H9 (cell line): Measurements from ENCODE around the gene LMF1. TPM values are rescaled to one million over a fixed set of nuclear protein-coding genes. Genes with fewer than 3 reads are reported as not detected.
"Not testable (repeated sequence)": the region's sequence is repeated elsewhere in the genome, so short reads cannot be mapped to it uniquely, and the experiment has no call there.

Experiments used
- DNase-seq: peaks from one replicate; pipeline ENCODE4 v3.0.0-alpha.2; 2017
- H2AFZ ChIP-seq: one replicate; pipeline ENCODE4 v1.6.1; 2013; ENCODE audit warnings: mild to moderate bottlenecking, low read length, control low read depth, moderate library complexity
- H2AK5ac ChIP-seq: 2 replicates; pipeline ENCODE4 v1.6.1; 2013; ENCODE audit warnings: low read length, control low read depth, mixed read lengths; ENCODE audit not compliant: insufficient read length
- H2BK120ac ChIP-seq: one replicate; pipeline ENCODE4 v1.6.1; 2013; ENCODE audit warnings: low read depth, mild to moderate bottlenecking, low read length, control low read depth, inconsistent platforms; ENCODE audit not compliant: poor library complexity, severe bottlenecking
- H2BK12ac ChIP-seq: 2 replicates; pipeline ENCODE4 v1.6.1; 2013; ENCODE audit warnings: low read length, control low read depth, mixed read lengths, low read depth; ENCODE audit not compliant: insufficient read length
- H2BK15ac ChIP-seq: 2 replicates; pipeline ENCODE4 v1.6.1; 2013; ENCODE audit warnings: low read depth, low read length, control low read depth
- H2BK20ac ChIP-seq: one replicate; pipeline ENCODE4 v1.6.1; 2013; ENCODE audit warnings: low read depth, mild to moderate bottlenecking, low read length, control low read depth, inconsistent platforms; ENCODE audit not compliant: poor library complexity, severe bottlenecking
- H2BK5ac ChIP-seq: 2 replicates; pipeline ENCODE4 v1.6.1; 2013; ENCODE audit warnings: low read length, control low read depth, mixed read lengths; ENCODE audit not compliant: insufficient read length
- H3K14ac ChIP-seq: 2 replicates; pipeline ENCODE4 v1.6.1; 2013; ENCODE audit warnings: low read length, control low read depth; ENCODE audit not compliant: insufficient read depth
- H3K18ac ChIP-seq: 2 replicates; pipeline ENCODE4 v1.6.1; 2013; ENCODE audit warnings: low read depth, mild to moderate bottlenecking, mixed read lengths, low read length, control low read depth; ENCODE audit not compliant: insufficient read length
- H3K23ac ChIP-seq: 2 replicates; pipeline ENCODE4 v1.6.1; 2013; ENCODE audit warnings: low read length, control low read depth, mixed read lengths, low read depth; ENCODE audit not compliant: insufficient read length
- H3K23me2 ChIP-seq: 2 replicates; pipeline ENCODE4 v1.6.1; 2013; ENCODE audit warnings: low read depth, mild to moderate bottlenecking, mixed read lengths, low read length, control low read depth; ENCODE audit not compliant: insufficient read length, poor library complexity, severe bottlenecking
- H3K27ac ChIP-seq: 2 replicates; pipeline ENCODE4 v1.5.1; 2013; ENCODE audit warnings: low read length, control low read depth, mixed read lengths, low read depth; ENCODE audit not compliant: insufficient read length
- H3K27me3 ChIP-seq: 2 replicates; pipeline ENCODE4 v1.6.1; 2013; ENCODE audit warnings: low read length, control low read depth, inconsistent platforms; ENCODE audit not compliant: insufficient read depth
- H3K4ac ChIP-seq: 2 replicates; pipeline ENCODE4 v1.6.1; 2013; ENCODE audit warnings: low read depth, mild to moderate bottlenecking, control low read depth, inconsistent platforms, low read length, moderate library complexity
- H3K4me1 ChIP-seq: 2 replicates; pipeline ENCODE4 v1.6.1; 2013; ENCODE audit warnings: low read length, control low read depth, inconsistent platforms; ENCODE audit not compliant: insufficient read depth
- H3K4me2 ChIP-seq: 2 replicates; pipeline ENCODE4 v1.6.1; 2013; ENCODE audit warnings: low read length, control low read depth, mixed read lengths; ENCODE audit not compliant: insufficient read length, insufficient read depth
- H3K56ac ChIP-seq: 2 replicates; pipeline ENCODE4 v1.6.1; 2013; ENCODE audit warnings: low read depth, mild to moderate bottlenecking, mixed read lengths, low read length, control low read depth; ENCODE audit not compliant: insufficient read length
- H3K79me1 ChIP-seq: 2 replicates; pipeline ENCODE4 v1.6.1; 2013; ENCODE audit warnings: low read depth, mild to moderate bottlenecking, moderate library complexity, low read length, control low read depth, inconsistent platforms; ENCODE audit not compliant: insufficient read depth, poor library complexity, severe bottlenecking
- H3K79me2 ChIP-seq: 2 replicates; pipeline ENCODE4 v1.6.1; 2013; ENCODE audit warnings: low read length, control low read depth, inconsistent platforms; ENCODE audit not compliant: insufficient read depth
- H3K9ac ChIP-seq: 2 replicates; pipeline ENCODE4 v1.6.1; 2013; ENCODE audit warnings: low read length, control low read depth, mixed read lengths; ENCODE audit not compliant: insufficient read length; ENCODE audit errors: extremely low read depth
- H3K9me3 ChIP-seq: one replicate; pipeline ENCODE4 v1.6.1; 2013; ENCODE audit warnings: low read depth, low read length, inconsistent platforms; ENCODE audit not compliant: control insufficient read depth
- H3T11ph ChIP-seq: one replicate; pipeline ENCODE4 v1.6.1; 2013; ENCODE audit warnings: mild to moderate bottlenecking, low read length, control low read depth, inconsistent platforms
- H4K20me1 ChIP-seq: one replicate; pipeline ENCODE4 v1.6.1; 2013; ENCODE audit not compliant: control insufficient read depth, insufficient read length, insufficient read depth
- H4K5ac ChIP-seq: 2 replicates; pipeline ENCODE4 v1.6.1; 2013; ENCODE audit warnings: low read depth, mild to moderate bottlenecking, mixed read lengths, low read length, control low read depth; ENCODE audit not compliant: insufficient read length
- H4K8ac ChIP-seq: replicated peaks from 2 replicates; pipeline ENCODE4 v1.6.1; 2013; ENCODE audit warnings: low read length, control low read depth, mixed read lengths, low read depth; ENCODE audit not compliant: insufficient read length
- H4K91ac ChIP-seq: 2 replicates; pipeline ENCODE4 v1.6.1; 2013; ENCODE audit warnings: low read depth, mild to moderate bottlenecking, moderate library complexity, mixed read lengths, low read length, control low read depth; ENCODE audit not compliant: insufficient read length
- H3K27ac Mint-ChIP-seq, 3 experiments: 2 replicates in 2 of 3; 3 replicates in 1 of 3; pipeline ENCODE4 v1.8.0; 2020 to 2021; ENCODE audit warnings: mixed read lengths in 3 of 3, mild to moderate bottlenecking in 1 of 3, moderate library complexity in 1 of 3
- H3K27me3 Mint-ChIP-seq: 2 replicates; pipeline ENCODE4 v1.8.0; 2021; ENCODE audit warnings: low read depth, mild to moderate bottlenecking, moderate library complexity, mixed read lengths
- H3K36me3 Mint-ChIP-seq, 3 experiments: 2 replicates in 2 of 3; 3 replicates in 1 of 3; pipeline ENCODE4 v1.8.0; 2020 to 2021; ENCODE audit warnings: low read depth in 3 of 3, mixed read lengths in 3 of 3; ENCODE audit not compliant: insufficient read depth in 1 of 3
- H3K4me1 Mint-ChIP-seq, 2 experiments: 2 replicates each; pipeline ENCODE4 v1.8.0; 2020; ENCODE audit warnings: mixed read lengths in 2 of 2
- H3K4me3 Mint-ChIP-seq, 2 experiments: 2 replicates in 1 of 2; 3 replicates in 1 of 2; pipeline ENCODE4 v1.8.0; 2020 to 2021; ENCODE audit warnings: mild to moderate bottlenecking in 2 of 2, mixed read lengths in 2 of 2, moderate library complexity in 1 of 2
- H3K9me3 Mint-ChIP-seq, 2 experiments: 2 replicates in 1 of 2; 3 replicates in 1 of 2; pipeline ENCODE4 v1.8.0; 2020; ENCODE audit warnings: mild to moderate bottlenecking in 2 of 2, mixed read lengths in 2 of 2, moderate library complexity in 1 of 2
- CTCF ChIP-seq: fragments of 200-600 bp; sonication (generic); conservative IDR thresholded peaks from 3 replicates; pipeline ENCODE4 v1.8.0; 2021; ENCODE audit warnings: antibody characterized with exemption, mild to moderate bottlenecking
- WGBS: extraction: QIAGEN DNeasy Blood & Tissue Kit; methylation state at CpG from one replicate; pipeline ENCODE4 v1.1.7; 2013; ENCODE audit warnings: missing lambda C conversion rate, low lambda C conversion rate, mixed read lengths; ENCODE audit not compliant: insufficient read length; ENCODE audit errors: extremely low coverage; 5-methylcytosine and 5-hydroxymethylcytosine counted together
- total RNA-seq: library from RNA; stranded (reverse); gene quantifications from 2 replicates; pipeline ENCODE4 v1.2.1, GENCODE V29; 2021

Gene LMF1
- total RNA-seq, 1 experiment from 2014 or later = 7.1 TPM

GRCh38 chr16:959232-960040 is 11.3 kb downstream of the LMF1 start:
- Mint-ChIP-seq H3K4me1 (no peaks in the 10 kb centered on the region), H3K9me3 (no peaks in the 10 kb centered on the region), H3K27me3 (peaks cover 6% of the 10 kb centered on the region), H3K4me3 (no peak overlapping the region), H3K27ac (no peak overlapping the region; a peak in 1 of 7 replicates), H3K36me3 (no peaks in the 10 kb centered on the region)
- H4K91ac ChIP-seq = no peak overlapping the region
- H2BK5ac ChIP-seq = no peak overlapping the region
- no CpG with 5 or more reads among the region's 24 CpGs for WGBS
- H3K27me3 ChIP-seq = no peaks in the 10 kb centered on the region
- no peak overlapping the region for H2BK12ac ChIP-seq
- no peak overlapping the region for H3K18ac ChIP-seq
- no peak overlapping the region for H2AK5ac ChIP-seq
- H2AFZ ChIP-seq = no peak overlapping the region
- no peak overlapping the region for H3K56ac ChIP-seq
- H4K8ac ChIP-seq = no peak overlapping the region
- no peak overlapping the region for H2BK120ac ChIP-seq
- no peak overlapping the region for H3K4me2 ChIP-seq
- TF ChIP-seq CTCF = no peak
- H3K4ac ChIP-seq = no peak overlapping the region
- H3K23ac ChIP-seq = no peak overlapping the region
- H3K27ac ChIP-seq = no peak overlapping the region
- no peaks in the 10 kb centered on the region for H3K4me1 ChIP-seq
- H3K14ac ChIP-seq = no peak overlapping the region; the same call in 1 of the 2 replicates
- H2BK20ac ChIP-seq = no peak overlapping the region
- H3K79me2 ChIP-seq = no peaks in the 10 kb centered on the region
- H3K9ac ChIP-seq = no peak overlapping the region
- H3K79me1 ChIP-seq = no peaks in the 10 kb centered on the region
- no peak overlapping the region for H3T11ph ChIP-seq
- DNase-seq = no peak
- no peaks in the 10 kb centered on the region for H3K23me2 ChIP-seq
- H3K9me3 ChIP-seq = no peaks in the 10 kb centered on the region
- no peaks in the 10 kb centered on the region for H4K20me1 ChIP-seq
- H4K5ac ChIP-seq = no peak overlapping the region
- H2BK15ac ChIP-seq = no peak overlapping the region

- not testable (repeated sequence) for H3K27me3 Mint-ChIP-seq
Measured at GRCh38 chr16:955766-956165, 15.0 kb downstream of the LMF1 start.

More at GRCh38 chr16:955766-956165, 15.0 kb downstream of the LMF1 start:
- H4K20me1 ChIP-seq, H3K23ac ChIP-seq, H3K27me3 ChIP-seq, H3K23me2 ChIP-seq, H4K91ac ChIP-seq, H2AFZ ChIP-seq, H3K4me2 ChIP-seq, H2BK15ac ChIP-seq, H2BK120ac ChIP-seq, H3K79me1 ChIP-seq, H2BK12ac ChIP-seq, H3K9me3 Mint-ChIP-seq, H3K14ac ChIP-seq, H3K18ac ChIP-seq, H3K4me1 ChIP-seq, H3K56ac ChIP-seq, H3T11ph ChIP-seq, DNase-seq, H4K8ac ChIP-seq, H2BK20ac ChIP-seq, H3K27ac Mint-ChIP-seq, H3K79me2 ChIP-seq, H3K9me3 ChIP-seq, H2AK5ac ChIP-seq, H3K36me3 Mint-ChIP-seq, H3K4ac ChIP-seq, H3K4me1 Mint-ChIP-seq, H2BK5ac ChIP-seq, H4K5ac ChIP-seq, H3K4me3 Mint-ChIP-seq, H3K9ac ChIP-seq, H3K27ac ChIP-seq: not testable (repeated sequence)
- no CpG with 5 or more reads among the region's 27 CpGs for WGBS
